Measurements from ENCODE around the gene KCNF1. TPM values are rescaled to one million over a fixed set of nuclear protein-coding genes. Genes with fewer than 3 reads are reported as not detected.

KCNF1 gene
- total RNA-seq, 1 donor from 2014 or later, result 0.17 TPM

GRCh38 chr2:10963155-10963554 is 51.4 kb downstream of the KCNF1 start:
- Histone ChIP-seq H3K4me1 (peaks cover 4% of the 10 kb centered on the region), H3K9me3 (no peaks in the 10 kb centered on the region), H3K27me3 (peaks cover 9% of the 10 kb centered on the region), H3K4me3 (no peak overlapping the region), H3K36me3 (no peaks in the 10 kb centered on the region), H3K27ac (no peak overlapping the region)
- ATAC-seq (no peak), DNase-seq (no peak)
- TF ChIP-seq CTCF (IDR thresholded peaks at IDR 0.05), result no peak
- intact Hi-C loops (cut with DNase I), result no loop called here

Other genes with a start within 250 kb of the KCNF1 start
- 19.9 TPM for gene NOL10, start 222.0 kb upstream of the KCNF1 start, total RNA-seq
- not detected for gene ATP6V1C2, start 190.3 kb upstream of the KCNF1 start, total RNA-seq
- gene PDIA6, start 99.1 kb upstream of the KCNF1 start, total RNA-seq, result 180 TPM
- gene SLC66A3, start 243.5 kb downstream of the KCNF1 start, total RNA-seq, result 21.2 TPM